GM12864 (cell line): ENCODE measurements around the gene ABHD17A.

Experiments used
- DNase-seq: peaks from one replicate; pipeline ENCODE4 v3.0.0-alpha.2; 2011; ENCODE audit warnings: low read depth
- H3K4me3 ChIP-seq: 2 replicates; pipeline ENCODE4 v1.5.1; 2011; ENCODE audit warnings: mild to moderate bottlenecking, low read depth, low read length, control low read depth
- TF ChIP-seq, protein P1 (sequence below): IDR thresholded peaks from 2 replicates; pipeline ENCODE4 v1.5.1; 2011; ENCODE audit warnings: low read depth, mild to moderate bottlenecking, moderate library complexity, low read length, control low read depth, inconsistent platforms; ENCODE audit errors: missing control alignments

ABHD17A gene

DNA sequence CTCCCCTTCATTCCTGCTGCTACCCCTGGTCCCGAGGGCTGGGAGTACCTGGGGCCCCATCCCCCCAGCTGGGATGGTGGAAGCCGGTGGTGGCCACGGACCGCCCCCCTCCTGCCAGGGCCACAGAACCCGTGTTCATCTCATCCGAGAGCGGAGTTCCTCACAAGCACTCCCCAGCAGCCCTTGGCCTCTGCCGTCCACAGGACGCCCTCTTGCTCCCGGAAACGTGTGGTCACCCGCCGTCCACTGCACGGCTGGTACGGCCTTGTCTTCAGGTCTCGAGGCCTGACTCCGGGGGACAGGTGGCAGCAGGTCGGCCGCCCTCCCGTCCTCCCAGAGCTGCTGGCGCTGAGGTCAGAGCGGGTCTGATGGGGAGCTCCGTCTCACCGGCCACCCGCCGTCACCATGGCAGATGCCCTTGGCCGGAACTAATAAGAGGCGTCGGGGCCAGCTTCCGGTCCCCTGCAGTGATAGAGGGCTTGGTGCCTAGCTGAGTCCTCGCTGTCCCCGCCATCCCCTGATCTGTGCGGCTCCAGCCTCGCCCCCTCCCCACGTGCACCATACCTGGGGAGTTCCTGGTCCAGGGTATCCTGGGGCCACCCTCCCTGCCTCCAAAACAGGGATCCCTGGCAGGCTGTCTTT is 39.1 kb upstream of the ABHD17A start:
- H3K4me3 ChIP-seq: no peak overlapping the region
- TF ChIP-seq, protein P1, sequence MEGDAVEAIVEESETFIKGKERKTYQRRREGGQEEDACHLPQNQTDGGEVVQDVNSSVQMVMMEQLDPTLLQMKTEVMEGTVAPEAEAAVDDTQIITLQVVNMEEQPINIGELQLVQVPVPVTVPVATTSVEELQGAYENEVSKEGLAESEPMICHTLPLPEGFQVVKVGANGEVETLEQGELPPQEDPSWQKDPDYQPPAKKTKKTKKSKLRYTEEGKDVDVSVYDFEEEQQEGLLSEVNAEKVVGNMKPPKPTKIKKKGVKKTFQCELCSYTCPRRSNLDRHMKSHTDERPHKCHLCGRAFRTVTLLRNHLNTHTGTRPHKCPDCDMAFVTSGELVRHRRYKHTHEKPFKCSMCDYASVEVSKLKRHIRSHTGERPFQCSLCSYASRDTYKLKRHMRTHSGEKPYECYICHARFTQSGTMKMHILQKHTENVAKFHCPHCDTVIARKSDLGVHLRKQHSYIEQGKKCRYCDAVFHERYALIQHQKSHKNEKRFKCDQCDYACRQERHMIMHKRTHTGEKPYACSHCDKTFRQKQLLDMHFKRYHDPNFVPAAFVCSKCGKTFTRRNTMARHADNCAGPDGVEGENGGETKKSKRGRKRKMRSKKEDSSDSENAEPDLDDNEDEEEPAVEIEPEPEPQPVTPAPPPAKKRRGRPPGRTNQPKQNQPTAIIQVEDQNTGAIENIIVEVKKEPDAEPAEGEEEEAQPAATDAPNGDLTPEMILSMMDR: no peak
- DNase-seq: no peak

DNA sequence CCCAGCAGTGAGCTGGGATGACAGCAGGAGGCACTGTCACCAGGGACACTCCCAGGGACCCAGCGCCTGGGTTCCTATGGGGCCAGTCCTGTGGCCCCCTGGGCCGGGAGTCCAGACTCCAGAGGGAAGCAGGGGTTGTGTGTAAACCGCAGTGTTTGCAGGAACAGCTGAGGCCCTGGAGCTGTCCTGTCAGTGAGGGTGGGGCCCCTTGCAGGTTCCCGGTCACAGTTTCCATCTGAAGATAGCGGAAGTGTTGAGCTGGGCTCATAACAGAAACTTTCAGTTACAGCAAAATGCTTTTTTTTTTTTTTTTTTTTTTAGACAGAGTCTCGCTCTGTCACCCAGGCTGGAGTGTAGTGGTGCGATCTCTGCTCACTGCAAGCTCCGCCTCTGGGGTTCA is 38.0 kb upstream of the ABHD17A start:
- TF ChIP-seq, protein P1: peak; percentile 6
- H3K4me3 ChIP-seq: no peak overlapping the region
- peak; percentile 77 for DNase-seq

DNA sequence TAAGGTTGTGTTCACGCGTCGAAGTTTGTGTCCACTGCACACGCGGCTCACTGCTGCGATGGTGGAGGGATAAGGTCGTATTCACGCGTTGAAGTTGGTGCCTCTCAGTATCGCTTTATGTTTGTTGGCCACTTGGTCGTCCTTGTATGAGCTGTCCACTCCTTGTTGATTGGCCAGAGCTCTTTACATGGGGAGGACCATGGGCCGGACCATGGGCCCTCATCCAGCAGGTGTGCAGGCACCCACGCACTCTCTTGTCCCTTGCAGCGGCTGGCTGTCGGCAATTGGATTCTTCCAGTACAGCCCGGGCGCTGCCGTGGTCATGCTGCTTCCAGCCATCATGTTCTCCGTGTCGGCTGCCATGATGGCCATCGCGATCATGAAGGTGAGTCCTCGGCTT is 37.5 kb upstream of the ABHD17A start:
- DNase-seq: no peak
- no peak overlapping the region for H3K4me3 ChIP-seq
- TF ChIP-seq, protein P1: no peak

DNA sequence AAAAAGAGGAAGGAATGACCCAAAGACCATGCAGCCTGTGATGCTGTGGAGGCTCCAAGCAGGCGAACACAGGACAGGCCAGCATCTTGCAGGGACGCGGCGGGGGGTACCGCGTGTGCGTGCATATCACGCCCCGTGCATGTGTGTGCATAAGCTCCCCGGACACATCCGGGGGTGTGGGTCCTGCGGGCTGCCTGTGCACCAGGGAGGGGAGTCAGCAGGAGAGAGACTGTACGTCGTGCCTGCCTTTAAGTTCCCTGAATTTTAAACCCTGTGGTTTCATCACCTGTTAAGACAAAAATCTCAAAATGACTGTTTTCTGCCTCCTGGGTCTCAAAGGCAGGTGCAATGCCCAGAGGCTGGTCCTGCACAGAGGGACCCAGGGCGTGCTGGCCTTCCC is 36.5 kb upstream of the ABHD17A start:
- no peak overlapping the region for H3K4me3 ChIP-seq
- TF ChIP-seq, protein P1: no peak
- no peak for DNase-seq

DNA sequence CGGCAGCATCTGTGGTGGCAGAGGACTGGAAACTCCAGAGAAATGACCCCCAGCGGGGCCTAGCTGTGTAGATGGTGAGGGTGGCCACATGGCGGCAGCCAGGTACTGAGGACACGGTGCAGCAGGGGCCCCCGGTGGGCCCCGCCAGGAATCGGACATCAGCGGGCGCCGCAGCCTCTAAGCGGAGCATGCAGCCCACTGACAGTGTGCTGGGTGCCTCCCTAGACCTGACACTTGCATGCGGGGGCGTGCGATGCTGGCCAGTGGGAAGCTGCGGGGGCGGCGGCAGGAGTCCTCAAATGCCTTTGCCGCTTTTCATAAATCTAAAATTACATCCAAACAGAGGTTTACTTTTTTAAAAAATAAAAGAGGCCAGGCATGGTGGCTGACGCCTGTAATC is 36.0 kb upstream of the ABHD17A start:
- DNase-seq: no peak
- TF ChIP-seq, protein P1: no peak
- no peak overlapping the region for H3K4me3 ChIP-seq

DNA sequence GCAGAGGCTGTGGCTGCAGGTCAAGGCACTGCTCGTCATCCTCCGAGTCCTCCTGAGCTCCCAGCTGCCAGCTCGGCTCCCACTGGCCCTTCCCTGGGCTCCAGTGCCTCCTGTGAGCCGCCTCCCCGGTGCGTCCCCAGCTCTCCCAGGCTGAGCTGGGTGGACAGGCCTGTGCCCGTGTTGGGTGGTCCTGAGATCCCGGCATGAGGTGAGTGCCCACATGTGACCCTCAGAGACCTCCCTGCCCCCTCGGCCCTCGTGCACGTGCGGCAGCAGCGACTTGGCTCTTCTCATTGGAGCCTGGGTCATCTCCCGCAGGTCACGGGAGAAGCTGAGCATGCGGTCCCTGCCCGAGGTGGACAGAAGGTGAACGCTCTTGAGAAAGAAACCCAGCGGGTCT is 35.3 kb upstream of the ABHD17A start:
- TF ChIP-seq, protein P1: no peak
- H3K4me3 ChIP-seq: no peak overlapping the region

DNA sequence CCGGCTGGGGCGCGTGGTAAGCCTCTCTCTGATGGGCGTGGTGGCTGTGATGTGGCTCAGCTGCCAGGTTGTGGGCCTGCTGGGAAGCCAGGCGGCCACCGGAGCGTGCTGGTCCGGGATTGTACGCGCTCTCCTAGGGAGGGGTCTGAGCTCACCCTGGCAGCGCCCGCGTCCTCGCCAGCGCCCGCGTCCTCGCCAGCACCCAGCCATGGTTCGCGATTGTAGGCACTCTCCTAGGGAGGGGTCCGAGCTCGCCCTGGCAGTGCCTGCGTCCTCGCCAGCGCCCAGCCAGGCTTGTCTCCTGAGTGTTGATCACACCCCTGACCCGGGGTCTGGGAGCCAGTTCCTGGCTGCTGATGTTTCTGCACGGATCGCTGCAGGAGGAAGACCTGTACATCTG is 33.7 kb upstream of the ABHD17A start:
- no peak overlapping the region for H3K4me3 ChIP-seq
- no peak for DNase-seq
- TF ChIP-seq, protein P1: no peak

More for the DNA sequence above, 35.3 kb upstream of the ABHD17A start:
- DNase-seq: no peak
